BE2C (cell line): ENCODE results near the gene DCLK1.

Experiments
- DNase-seq: peaks from one replicate; pipeline ENCODE4 v3.0.0-alpha.2; 2020
- H3K27me3 ChIP-seq: fragments of 250-450 bp; sonication (Bioruptor Pico); 2 replicates; pipeline ENCODE4 v1.5.1; 2020; ENCODE audit warnings: mild to moderate bottlenecking
- H3K36me3 ChIP-seq: fragments of 250-450 bp; sonication (Bioruptor Pico); 2 replicates; pipeline ENCODE4 v1.5.1; 2020; ENCODE audit warnings: mild to moderate bottlenecking
- H3K4me1 ChIP-seq: fragments of 250-450 bp; sonication (Bioruptor Pico); 2 replicates; pipeline ENCODE4 v1.5.1; 2020
- H3K4me3 ChIP-seq: 2 replicates; pipeline ENCODE4 v1.5.1; 2011; ENCODE audit warnings: low read depth, low read length
- H3K9me3 ChIP-seq: fragments of 250-450 bp; sonication (Bioruptor Pico); 2 replicates; pipeline ENCODE4 v1.5.1; 2020
- CTCF ChIP-seq: IDR thresholded peaks from 2 replicates; pipeline ENCODE4 v1.5.1; 2012; ENCODE audit warnings: mild to moderate bottlenecking, low read depth, low read length

DCLK1 gene

GRCh38 chr13:35838356-35838755, 292.8 kb downstream of the DCLK1 start:
- Histone ChIP-seq H3K27me3 (no peaks in the 10 kb centered on the region), H3K4me1 (no peaks in the 10 kb centered on the region), H3K9me3 (no peaks in the 10 kb centered on the region), H3K4me3 (no peak overlapping the region), H3K36me3 (no peaks in the 10 kb centered on the region)
- no peak for TF ChIP-seq CTCF
- no peak for DNase-seq

- Histone ChIP-seq H3K36me3 (no peaks in the 10 kb centered on the region), H3K4me3 (no peak overlapping the region), H3K27me3 (no peaks in the 10 kb centered on the region), H3K4me1 (no peaks in the 10 kb centered on the region), H3K9me3 (no peaks in the 10 kb centered on the region)
- DNase-seq: no peak
- no peak for TF ChIP-seq CTCF
These were observed 294.7 kb downstream of the DCLK1 start for GRCh38 chr13:35836446-35836845.

GRCh38 chr13:35835989-35836388, 295.2 kb downstream of the DCLK1 start:
- H3K27me3 ChIP-seq: no peaks in the 10 kb centered on the region
- H3K4me3 ChIP-seq: no peak overlapping the region
- H3K9me3 ChIP-seq: no peaks in the 10 kb centered on the region
- no peaks in the 10 kb centered on the region for H3K36me3 ChIP-seq
- H3K4me1 ChIP-seq: no peaks in the 10 kb centered on the region
- DNase-seq: no peak
- no peak for TF ChIP-seq CTCF

- Histone ChIP-seq H3K27me3 (no peaks in the 10 kb centered on the region), H3K36me3 (no peaks in the 10 kb centered on the region), H3K9me3 (no peaks in the 10 kb centered on the region), H3K4me3 (no peak overlapping the region), H3K4me1 (no peaks in the 10 kb centered on the region)
- TF ChIP-seq CTCF: no peak
- DNase-seq: no peak
These were observed 297.4 kb downstream of the DCLK1 start for GRCh38 chr13:35833608-35834275.

- no peak for DNase-seq
- no peak overlapping the region for H3K4me3 ChIP-seq
- no peak for TF ChIP-seq CTCF
- no peaks in the 10 kb centered on the region for H3K9me3 ChIP-seq
- no peaks in the 10 kb centered on the region for H3K4me1 ChIP-seq
- H3K36me3 ChIP-seq: no peaks in the 10 kb centered on the region
- H3K27me3 ChIP-seq: no peaks in the 10 kb centered on the region
These were observed 298.2 kb downstream of the DCLK1 start for GRCh38 chr13:35833031-35833430.

- Histone ChIP-seq H3K36me3 (no peaks in the 10 kb centered on the region), H3K9me3 (no peaks in the 10 kb centered on the region), H3K4me1 (no peaks in the 10 kb centered on the region), H3K27me3 (no peaks in the 10 kb centered on the region), H3K4me3 (no peak overlapping the region)
- no peak for TF ChIP-seq CTCF
- no peak for DNase-seq
These were observed 298.6 kb downstream of the DCLK1 start for GRCh38 chr13:35832551-35832950.
